Lower leg skin (tissue), 3 donors: ENCODE data around the gene CNTLN.

Experiments used
- CTCF ChIP-seq, 3 donors: fragments of 450-650 bp; IDR thresholded peaks; one replicate each; pipeline ENCODE4 v1.5.1; 2016; ENCODE audit warnings: antibody characterized with exemption in 3 of 3, mild to moderate bottlenecking in 3 of 3, moderate library complexity in 2 of 3
- POLR2A ChIP-seq, 2 donors: fragments of 450-650 bp; IDR thresholded peaks; one replicate each; pipeline ENCODE4 v1.6.1; 2016 to 2017; ENCODE audit warnings: antibody characterized with exemption in 2 of 2, mild to moderate bottlenecking in 1 of 2, moderate library complexity in 1 of 2

GRCh38 chr9:17216646-17217045 is 81.8 kb downstream of the CNTLN start:
- TF ChIP-seq POLR2A (IDR thresholded peaks at IDR 0.05) (no peak), CTCF (IDR thresholded peaks at IDR 0.05) (no peak)
